C4-2B (cell line): ENCODE results near the gene ACSM5.
"Not testable (repeated sequence)": the region's sequence is repeated elsewhere in the genome, so short reads cannot be mapped to it uniquely, and the experiment has no call there.

Experiments used
- H3K27ac ChIP-seq: fragments of 450-650 bp; 2 replicates; pipeline ENCODE4 v1.5.1; 2017
- ZFX ChIP-seq: fragments of 450-650 bp; IDR thresholded peaks from 2 replicates; pipeline ENCODE4 v1.6.1; 2017
- TF ChIP-seq, protein P1 (sequence below): fragments of 450-650 bp; conservative IDR thresholded peaks from 2 replicates; pipeline ENCODE4 v1.5.1; 2017; ENCODE audit warnings: mild to moderate bottlenecking

The ACSM5 gene

DNA sequence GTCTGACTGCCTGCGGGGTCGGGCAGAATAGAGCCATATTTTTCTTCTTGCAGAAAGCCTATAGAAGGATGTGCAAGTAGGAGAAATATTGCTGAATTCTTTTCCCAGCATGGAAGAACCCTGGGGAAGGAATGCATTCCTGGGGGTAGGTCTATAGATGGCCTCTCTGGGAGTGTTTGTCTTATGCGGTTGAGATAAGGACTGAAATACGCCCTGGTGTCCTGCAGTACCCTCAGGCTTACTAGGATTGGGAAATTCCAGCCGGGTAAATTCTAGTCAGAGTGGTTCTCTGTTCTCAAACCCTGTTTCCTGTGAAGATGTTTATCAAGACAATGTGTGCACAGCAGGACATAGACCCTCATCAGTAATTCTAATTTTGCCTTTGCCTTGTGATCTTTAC lies 44.3 kb downstream of the ACSM5 start:
- not testable (repeated sequence) for H3K27ac ChIP-seq

DNA sequence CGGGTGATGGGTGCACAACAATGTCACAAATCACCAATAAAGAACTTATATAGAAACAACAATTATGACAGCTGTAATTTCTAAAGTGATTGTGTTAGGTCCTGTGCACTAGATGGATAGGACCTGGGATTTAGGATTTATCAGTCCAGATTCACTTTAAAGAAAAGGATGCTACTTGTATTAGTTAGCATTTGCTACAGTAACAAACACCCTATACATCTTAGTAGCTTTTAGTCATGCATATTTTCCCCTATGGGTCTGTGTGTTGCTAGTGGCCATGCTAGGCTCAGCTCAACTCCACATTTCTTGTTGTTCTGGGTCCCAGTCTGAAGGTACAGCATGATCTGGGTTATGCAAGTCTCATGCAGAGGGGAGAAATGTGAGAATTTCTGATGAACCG lies 49.9 kb downstream of the ACSM5 start:
- H3K27ac ChIP-seq: not testable (repeated sequence)

DNA sequence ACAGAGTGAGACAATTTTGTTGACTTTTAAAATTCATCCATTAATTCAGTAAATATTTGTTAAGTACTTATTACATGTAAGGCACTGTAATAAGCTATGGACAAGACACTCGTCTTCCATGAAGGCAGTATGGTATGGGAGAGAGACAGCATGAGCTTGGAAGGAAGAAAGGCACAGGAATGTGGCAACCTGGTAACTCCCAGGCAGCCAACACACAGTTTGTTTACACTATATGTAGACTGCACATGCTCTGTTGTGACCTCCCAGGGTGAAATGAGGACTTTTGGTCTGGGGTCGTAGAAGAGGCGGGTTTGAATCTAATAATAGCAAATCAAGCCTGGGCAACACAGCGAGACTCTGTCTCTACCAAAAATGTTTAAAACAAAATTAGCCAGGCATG lies 51.0 kb downstream of the ACSM5 start:
- not testable (repeated sequence) for H3K27ac ChIP-seq

DNA sequence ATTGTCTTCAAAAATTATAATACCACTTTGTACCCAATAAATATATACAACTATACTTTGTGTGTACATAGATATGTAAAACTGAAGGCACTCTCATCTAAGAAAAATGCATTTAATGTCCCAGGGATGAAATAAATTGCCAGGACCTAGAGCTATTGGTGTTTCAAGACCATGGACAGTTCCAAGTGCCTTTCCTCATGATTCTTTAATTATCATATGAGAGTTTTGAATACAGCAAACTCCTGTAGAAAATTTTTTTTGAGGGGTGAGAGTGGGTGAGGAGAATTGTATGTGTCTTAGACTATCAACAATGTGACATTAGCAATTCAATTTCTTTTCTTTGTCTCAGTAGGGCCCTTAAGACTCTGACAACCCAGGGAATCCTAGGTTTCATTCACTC lies 59.6 kb downstream of the ACSM5 start:
- not testable (repeated sequence) for H3K27ac ChIP-seq

DNA sequence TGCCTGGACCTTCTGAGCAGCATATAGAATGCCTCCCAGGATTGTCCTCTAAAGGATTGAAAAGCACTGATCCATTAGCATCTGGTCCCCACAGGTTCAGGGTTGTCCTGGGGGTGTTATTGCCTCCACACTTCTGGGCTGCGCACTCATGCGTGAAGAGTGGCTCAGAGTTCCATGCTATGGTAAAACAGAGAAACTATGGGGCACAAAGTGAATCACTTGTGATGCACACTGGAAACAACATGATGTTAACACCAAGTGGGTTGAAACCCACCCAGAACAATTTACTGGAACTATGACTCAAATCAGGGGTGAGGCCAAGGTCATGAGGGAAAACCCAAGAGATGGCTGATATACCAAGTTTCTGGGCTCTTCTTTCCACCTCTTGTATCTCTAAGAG lies 60.6 kb downstream of the ACSM5 start:
- H3K27ac ChIP-seq: not testable (repeated sequence)

DNA sequence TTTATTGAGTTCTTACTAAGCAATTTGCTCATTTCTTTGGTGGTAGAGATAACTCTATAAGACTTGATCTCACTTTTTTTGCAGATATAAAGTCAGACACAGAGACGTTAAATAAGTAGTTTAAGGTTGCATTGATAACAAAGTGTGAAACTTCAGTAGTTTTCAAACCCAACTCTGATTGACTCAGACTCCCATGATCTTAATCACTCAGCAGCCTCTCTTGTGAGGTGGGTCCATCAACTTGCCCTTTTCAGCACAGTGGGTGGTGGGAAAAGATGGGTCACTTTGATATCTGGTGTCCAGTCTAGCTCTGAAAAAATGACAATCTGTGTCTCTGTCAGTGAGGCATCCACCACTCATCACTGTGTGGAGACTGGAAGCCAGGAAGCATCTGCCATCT lies 61.4 kb downstream of the ACSM5 start:
- H3K27ac ChIP-seq: not testable (repeated sequence)

DNA sequence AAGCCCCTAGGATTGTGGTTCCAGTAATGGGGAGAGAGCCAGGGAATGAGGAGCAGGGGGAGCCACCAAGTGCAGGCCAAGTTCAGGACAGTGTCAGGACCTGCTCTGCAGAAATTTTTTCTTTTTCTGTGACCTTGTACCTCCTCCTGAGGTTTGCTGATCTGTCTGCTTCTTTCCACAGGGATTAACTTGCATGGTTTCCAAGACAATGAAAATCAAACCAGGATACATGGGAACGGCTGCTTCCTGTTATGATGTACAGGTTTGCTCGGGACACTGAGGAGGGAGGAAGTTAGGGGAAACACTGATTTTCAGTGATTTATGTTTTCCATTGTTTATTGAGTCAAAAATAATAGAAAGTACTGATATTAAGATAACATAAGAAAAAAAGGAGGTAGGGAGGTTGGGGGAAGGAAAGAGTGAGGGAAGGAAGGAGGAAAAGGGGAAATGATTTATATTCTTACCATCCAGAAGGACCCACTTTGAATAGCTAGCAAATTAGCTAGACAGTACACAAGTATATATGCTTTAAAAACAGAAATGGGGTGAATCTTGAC lies 67.9 kb downstream of the ACSM5 start:
- H3K27ac ChIP-seq: not testable (repeated sequence)

DNA sequence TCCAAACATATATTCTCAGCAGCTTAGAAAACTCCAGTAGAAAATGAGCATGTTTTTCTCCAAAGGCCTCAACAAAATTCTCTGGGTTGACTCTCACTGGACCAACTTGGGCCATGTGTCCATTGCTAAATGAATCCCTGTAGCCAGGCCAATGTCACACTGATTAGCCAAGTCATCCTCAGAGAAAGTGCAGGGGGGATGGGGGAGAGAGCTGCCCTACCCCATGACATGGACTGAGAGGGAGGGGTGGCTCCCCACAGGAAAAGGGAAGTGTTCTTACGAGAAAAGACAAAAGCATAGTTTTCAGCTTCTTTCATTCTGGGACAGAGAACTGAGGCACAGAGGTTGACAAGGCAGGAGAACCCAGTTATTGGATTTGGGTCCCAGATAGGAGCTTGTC lies 74.7 kb downstream of the ACSM5 start:
- H3K27ac ChIP-seq: not testable (repeated sequence)

DNA sequence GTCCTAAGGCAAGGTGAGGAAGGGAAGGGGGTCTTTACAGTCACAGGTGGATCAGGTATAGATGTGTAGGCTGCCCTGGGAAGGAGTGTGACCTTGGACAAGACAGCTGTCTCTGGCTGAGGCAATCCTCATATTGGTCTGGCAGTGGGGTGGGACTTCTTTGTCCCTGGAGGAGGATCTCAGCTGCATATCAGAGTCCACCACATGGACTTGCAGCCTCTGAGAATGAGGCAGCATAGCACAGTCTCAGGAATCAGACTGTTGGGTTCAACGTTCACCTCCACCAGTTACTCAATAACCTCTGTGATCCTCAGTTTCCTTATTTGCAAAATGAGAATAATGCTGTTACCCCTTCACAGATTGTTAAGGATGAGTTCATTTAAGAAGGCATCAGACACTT lies 75.4 kb downstream of the ACSM5 start:
- no peak overlapping the region for H3K27ac ChIP-seq
- no peak for TF ChIP-seq ZFX
- TF ChIP-seq, protein P1, sequence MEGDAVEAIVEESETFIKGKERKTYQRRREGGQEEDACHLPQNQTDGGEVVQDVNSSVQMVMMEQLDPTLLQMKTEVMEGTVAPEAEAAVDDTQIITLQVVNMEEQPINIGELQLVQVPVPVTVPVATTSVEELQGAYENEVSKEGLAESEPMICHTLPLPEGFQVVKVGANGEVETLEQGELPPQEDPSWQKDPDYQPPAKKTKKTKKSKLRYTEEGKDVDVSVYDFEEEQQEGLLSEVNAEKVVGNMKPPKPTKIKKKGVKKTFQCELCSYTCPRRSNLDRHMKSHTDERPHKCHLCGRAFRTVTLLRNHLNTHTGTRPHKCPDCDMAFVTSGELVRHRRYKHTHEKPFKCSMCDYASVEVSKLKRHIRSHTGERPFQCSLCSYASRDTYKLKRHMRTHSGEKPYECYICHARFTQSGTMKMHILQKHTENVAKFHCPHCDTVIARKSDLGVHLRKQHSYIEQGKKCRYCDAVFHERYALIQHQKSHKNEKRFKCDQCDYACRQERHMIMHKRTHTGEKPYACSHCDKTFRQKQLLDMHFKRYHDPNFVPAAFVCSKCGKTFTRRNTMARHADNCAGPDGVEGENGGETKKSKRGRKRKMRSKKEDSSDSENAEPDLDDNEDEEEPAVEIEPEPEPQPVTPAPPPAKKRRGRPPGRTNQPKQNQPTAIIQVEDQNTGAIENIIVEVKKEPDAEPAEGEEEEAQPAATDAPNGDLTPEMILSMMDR: no peak

DNA sequence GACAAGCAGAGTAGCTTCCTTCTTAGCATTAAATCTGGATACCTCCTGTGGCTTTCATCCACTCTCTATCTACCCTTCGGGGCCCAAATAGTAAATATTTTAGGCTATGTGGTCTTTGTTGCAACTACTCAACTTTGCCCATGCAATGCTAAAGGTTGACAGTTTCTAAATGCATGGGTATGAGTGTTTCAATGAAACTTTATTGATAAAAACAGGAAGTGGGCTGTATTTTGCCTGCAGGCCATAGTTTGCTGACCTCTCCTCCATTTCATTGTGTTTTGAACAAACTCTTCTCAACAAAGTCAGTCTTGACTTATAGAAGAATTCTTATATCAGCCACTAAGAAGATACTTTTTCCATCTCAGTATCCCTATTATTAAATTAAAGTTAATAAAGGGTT lies 76.1 kb downstream of the ACSM5 start:
- TF ChIP-seq ZFX: no peak
- TF ChIP-seq, protein P1: no peak
- no peak overlapping the region for H3K27ac ChIP-seq
